ENCODE measurements around the gene LENG9.

DNA sequence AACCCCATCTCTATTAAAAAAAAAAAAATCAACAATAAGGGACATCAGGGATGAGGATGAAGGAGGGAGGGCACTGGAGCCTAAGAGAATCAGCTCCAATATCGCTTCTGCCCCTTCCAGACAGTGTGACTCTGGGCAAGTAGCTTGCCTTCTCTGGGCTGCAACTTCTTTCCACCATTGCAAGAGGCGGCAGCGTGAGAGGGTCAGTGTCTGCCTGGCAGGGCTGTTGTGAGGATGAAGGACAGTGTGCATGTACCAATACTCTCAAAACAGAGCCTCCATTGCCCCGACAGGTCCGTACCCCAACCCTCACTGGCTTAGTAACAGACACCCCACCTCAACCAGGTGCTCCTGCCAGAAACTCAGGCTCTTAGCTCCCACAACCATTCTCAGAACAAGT lies 29.9 kb downstream of the LENG9 start:
- TF ChIP-seq POLR2A (IDR thresholded peaks at IDR 0.05): no peak
- TF ChIP-seq, protein P1, sequence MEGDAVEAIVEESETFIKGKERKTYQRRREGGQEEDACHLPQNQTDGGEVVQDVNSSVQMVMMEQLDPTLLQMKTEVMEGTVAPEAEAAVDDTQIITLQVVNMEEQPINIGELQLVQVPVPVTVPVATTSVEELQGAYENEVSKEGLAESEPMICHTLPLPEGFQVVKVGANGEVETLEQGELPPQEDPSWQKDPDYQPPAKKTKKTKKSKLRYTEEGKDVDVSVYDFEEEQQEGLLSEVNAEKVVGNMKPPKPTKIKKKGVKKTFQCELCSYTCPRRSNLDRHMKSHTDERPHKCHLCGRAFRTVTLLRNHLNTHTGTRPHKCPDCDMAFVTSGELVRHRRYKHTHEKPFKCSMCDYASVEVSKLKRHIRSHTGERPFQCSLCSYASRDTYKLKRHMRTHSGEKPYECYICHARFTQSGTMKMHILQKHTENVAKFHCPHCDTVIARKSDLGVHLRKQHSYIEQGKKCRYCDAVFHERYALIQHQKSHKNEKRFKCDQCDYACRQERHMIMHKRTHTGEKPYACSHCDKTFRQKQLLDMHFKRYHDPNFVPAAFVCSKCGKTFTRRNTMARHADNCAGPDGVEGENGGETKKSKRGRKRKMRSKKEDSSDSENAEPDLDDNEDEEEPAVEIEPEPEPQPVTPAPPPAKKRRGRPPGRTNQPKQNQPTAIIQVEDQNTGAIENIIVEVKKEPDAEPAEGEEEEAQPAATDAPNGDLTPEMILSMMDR (IDR thresholded peaks at IDR 0.05): no peak
- TF ChIP-seq POLR2AphosphoS5 (IDR thresholded peaks at IDR 0.05): no peak

All from gastroesophageal sphincter (tissue), 3 donors.